Lung (tissue), 12 donors: ENCODE measurements around the gene NOTCH4. TPM values are rescaled to one million over a fixed set of nuclear protein-coding genes. Genes with fewer than 3 reads are reported as not detected.

Experiments used
- ATAC-seq: fragments of 200-7000 bp; cut with Tn5 transposase; one replicate; pipeline ENCODE4 v1.9.1; 2020; ENCODE audit warnings: moderate number of reproducible peaks; ENCODE audit not compliant: insufficient read depth, low FRiP score
- DNase-seq, 3 donors: peaks; one replicate each; pipeline ENCODE4 v3.0.0-alpha.2; 2013 to 2017
- H3K27ac ChIP-seq, 2 donors: one replicate each; pipeline ENCODE4 v1.5.1; 2013; ENCODE audit warnings: mild to moderate bottlenecking in 2 of 2, moderate library complexity in 2 of 2, control low read depth in 1 of 2, inconsistent platforms in 1 of 2, low read depth in 1 of 2, low read length in 1 of 2
- H3K27me3 ChIP-seq, 3 donors: one replicate each; pipeline ENCODE4 v1.5.1; 2013; ENCODE audit warnings: low read length in 2 of 3; ENCODE audit not compliant: control insufficient read depth in 3 of 3, insufficient read depth in 3 of 3
- H3K36me3 ChIP-seq, 4 donors: one replicate each; pipeline ENCODE4 v1.5.1; 2013; ENCODE audit warnings: low read length in 4 of 4, mild to moderate bottlenecking in 1 of 4, moderate library complexity in 1 of 4; ENCODE audit not compliant: control insufficient read depth in 4 of 4, insufficient read depth in 4 of 4
- H3K4me1 ChIP-seq, 5 donors: one replicate each; pipeline ENCODE4 v1.5.1; 2013; ENCODE audit warnings: low read length in 5 of 5, mild to moderate bottlenecking in 2 of 5, moderate library complexity in 1 of 5; ENCODE audit not compliant: control insufficient read depth in 5 of 5, insufficient read depth in 5 of 5
- H3K4me3 ChIP-seq: one replicate; pipeline ENCODE4 v1.5.1; 2013; ENCODE audit warnings: mild to moderate bottlenecking, control low read depth, moderate library complexity
- H3K9ac ChIP-seq, 2 donors: one replicate each; pipeline ENCODE4 v1.5.1; 2013; ENCODE audit warnings: low read length in 2 of 2, control low read depth in 1 of 2; ENCODE audit not compliant: insufficient read depth in 1 of 2
- H3K9me3 ChIP-seq, 4 donors: one replicate each; pipeline ENCODE4 v1.5.1; 2013; ENCODE audit warnings: low read length in 3 of 4, mild to moderate bottlenecking in 1 of 4, moderate library complexity in 1 of 4; ENCODE audit not compliant: control insufficient read depth in 4 of 4, insufficient read depth in 3 of 4
- WGBS, 2 donors: extraction: QIAGEN DNeasy Blood & Tissue Kit; methylation state at CpG; one replicate each; pipeline ENCODE4 v1.1.7; 2013; 5-methylcytosine and 5-hydroxymethylcytosine counted together
- polyA plus RNA-seq, 2 donors: library from polyadenylated mRNA; stranded (reverse); fragments of 200-250 nt; gene quantifications; one replicate each; pipeline ENCODE4 v1.2.1, GENCODE V29; 2013
- total RNA-seq, 2 donors: library from RNA; depleted of rRNA in 1 of 2; stranded (reverse); fragments of >200 nt in 1 of 2; gene quantifications; one replicate each; pipeline ENCODE4 v1.2.1, GENCODE V29; 2014 to 2021
- TF ChIP-seq, protein P1 (sequence below): IDR thresholded peaks from 2 replicates; pipeline ENCODE4 v1.5.1; 2012; ENCODE audit warnings: mild to moderate bottlenecking; ENCODE audit errors: control extremely low read depth, extremely low read depth
- donor health status: control.
- donor health status: control.
- donor health status: Bipolar disorder and iron deficiency.
- donor health status: healthy.
- donor health status: DM: yes; HTN: yes; CAD: no.

The NOTCH4 gene
- total and polyA plus RNA-seq, 4 donors: 38.8 to 54.6 (median 43.2) TPM

DNA sequence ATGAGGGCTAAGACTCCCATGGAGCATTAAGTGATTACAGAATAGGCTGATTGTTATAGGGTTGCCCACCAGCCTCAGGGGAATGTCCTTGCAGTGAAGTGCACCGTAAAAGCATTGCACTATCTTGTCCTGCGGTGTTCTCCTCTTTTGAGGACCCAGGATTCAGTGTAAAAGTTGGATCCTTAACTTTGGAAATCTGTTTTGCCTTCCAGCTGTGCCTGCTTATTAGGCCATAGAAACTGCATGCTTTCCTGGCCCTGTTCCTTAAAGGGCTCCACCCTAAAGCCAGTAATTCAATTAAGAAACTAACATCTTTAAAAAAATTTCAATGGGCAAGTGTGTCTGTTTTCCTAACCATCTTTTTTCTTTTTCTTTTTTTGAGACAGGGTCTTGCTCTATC, 25.4 kb upstream of the NOTCH4 start:
- no peaks in the 10 kb centered on the region for H3K36me3 ChIP-seq
- no peaks in the 10 kb centered on the region for H3K9me3 ChIP-seq
- TF ChIP-seq, protein P1, sequence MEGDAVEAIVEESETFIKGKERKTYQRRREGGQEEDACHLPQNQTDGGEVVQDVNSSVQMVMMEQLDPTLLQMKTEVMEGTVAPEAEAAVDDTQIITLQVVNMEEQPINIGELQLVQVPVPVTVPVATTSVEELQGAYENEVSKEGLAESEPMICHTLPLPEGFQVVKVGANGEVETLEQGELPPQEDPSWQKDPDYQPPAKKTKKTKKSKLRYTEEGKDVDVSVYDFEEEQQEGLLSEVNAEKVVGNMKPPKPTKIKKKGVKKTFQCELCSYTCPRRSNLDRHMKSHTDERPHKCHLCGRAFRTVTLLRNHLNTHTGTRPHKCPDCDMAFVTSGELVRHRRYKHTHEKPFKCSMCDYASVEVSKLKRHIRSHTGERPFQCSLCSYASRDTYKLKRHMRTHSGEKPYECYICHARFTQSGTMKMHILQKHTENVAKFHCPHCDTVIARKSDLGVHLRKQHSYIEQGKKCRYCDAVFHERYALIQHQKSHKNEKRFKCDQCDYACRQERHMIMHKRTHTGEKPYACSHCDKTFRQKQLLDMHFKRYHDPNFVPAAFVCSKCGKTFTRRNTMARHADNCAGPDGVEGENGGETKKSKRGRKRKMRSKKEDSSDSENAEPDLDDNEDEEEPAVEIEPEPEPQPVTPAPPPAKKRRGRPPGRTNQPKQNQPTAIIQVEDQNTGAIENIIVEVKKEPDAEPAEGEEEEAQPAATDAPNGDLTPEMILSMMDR: no peak
- 95% methylated on average over 2 of the region's 2 CpGs for WGBS, 2 donors
- no peaks in the 10 kb centered on the region for H3K4me1 ChIP-seq
- no peak for ATAC-seq
- no peak overlapping the region for H3K27ac ChIP-seq
- DNase-seq: no peak
- no peak overlapping the region for H3K9ac ChIP-seq
- no peaks in the 10 kb centered on the region for H3K27me3 ChIP-seq
- no peak overlapping the region for H3K4me3 ChIP-seq

DNA sequence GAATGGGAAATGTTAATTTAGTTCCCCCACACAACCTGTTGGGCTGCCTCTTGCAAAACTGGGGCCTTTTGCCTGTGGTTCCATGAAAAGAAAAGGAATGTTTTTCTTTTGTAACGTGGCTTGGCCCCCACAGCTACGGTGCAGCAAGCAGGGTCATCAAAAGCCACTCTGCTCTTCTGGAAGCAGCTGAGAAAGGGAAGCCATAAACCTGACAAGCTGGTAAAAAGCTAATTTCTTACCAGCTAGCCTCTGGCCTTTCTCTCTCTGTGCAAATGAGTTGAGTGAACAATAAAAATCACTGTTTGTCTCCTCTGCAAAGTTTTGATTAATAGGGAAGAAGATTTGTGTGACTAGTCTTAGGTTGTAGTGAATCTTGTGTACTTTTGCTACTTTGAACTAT, 23.5 kb upstream of the NOTCH4 start:
- H3K4me3 ChIP-seq: no peak overlapping the region
- no peak overlapping the region for H3K27ac ChIP-seq
- H3K4me1 ChIP-seq: peaks cover 0 to 2% (median 0%) of the 10 kb centered on the region in 5 donors
- H3K36me3 ChIP-seq: no peaks in the 10 kb centered on the region
- no peak overlapping the region for H3K9ac ChIP-seq
- DNase-seq: no peak
- H3K9me3 ChIP-seq: no peaks in the 10 kb centered on the region
- ATAC-seq: no peak
- peaks cover 0 to 2% (median 0%) of the 10 kb centered on the region in 3 donors for H3K27me3 ChIP-seq
- TF ChIP-seq, protein P1: no peak
- WGBS, 2 donors: 53 to 70% methylated on average over 2 of the region's 2 CpGs

DNA sequence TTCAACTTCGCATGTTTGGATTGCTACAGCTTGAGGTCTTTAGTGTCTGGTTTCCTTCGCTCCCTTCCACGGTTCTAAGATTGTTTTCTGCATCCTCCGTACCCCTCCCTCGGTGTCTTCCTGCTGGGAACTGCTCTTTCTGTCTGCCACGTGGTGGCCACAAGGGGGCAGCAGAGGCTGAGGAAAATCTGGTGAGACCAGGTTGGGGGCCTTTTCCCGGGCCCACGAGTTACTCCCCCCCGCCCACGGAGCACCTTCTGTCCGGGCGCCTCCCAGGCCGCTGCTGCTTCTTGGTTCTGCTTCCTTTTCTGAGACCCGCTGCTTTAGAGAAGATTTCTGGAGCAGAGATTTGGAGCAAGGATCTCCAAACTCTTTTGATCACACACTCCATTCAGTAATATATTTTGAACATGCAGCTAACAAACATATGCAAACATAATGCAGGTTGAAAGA, 21.1 kb upstream of the NOTCH4 start:
- WGBS, 2 donors: 0 to 1% methylated on average over 14 of the region's 14 CpGs

More for the DNA sequence above, 21.1 kb upstream of the NOTCH4 start:
- Histone ChIP-seq H3K27me3 (peaks cover 0 to 5% (median 0%) of the 10 kb centered on the region in 3 donors), H3K9me3 (no peaks in the 10 kb centered on the region), H3K4me1 (peaks cover 0 to 2% (median 0%) of the 10 kb centered on the region in 5 donors), H3K36me3 (no peaks in the 10 kb centered on the region), H3K4me3 (no peak overlapping the region), H3K9ac (no peak overlapping the region), H3K27ac (peak overlapping the region in 1 of 2 donors; percentile 46)
- ATAC-seq (peak; percentile 79), DNase-seq (peak; percentile 82 to 89 (median 83))
- TF ChIP-seq, protein P1: peak; percentile 87
